DMS114 treated with DMSO at 0.1 percent for 48 hours (cell line): Measurements from ENCODE around the gene RASA3.

Source experiments
- DNase-seq: peaks from one replicate; lab custom pipeline; 2025; ENCODE audit not compliant: unreplicated experiment; lab: John Stamatoyannopoulos, UW

RASA3 gene

DNA sequence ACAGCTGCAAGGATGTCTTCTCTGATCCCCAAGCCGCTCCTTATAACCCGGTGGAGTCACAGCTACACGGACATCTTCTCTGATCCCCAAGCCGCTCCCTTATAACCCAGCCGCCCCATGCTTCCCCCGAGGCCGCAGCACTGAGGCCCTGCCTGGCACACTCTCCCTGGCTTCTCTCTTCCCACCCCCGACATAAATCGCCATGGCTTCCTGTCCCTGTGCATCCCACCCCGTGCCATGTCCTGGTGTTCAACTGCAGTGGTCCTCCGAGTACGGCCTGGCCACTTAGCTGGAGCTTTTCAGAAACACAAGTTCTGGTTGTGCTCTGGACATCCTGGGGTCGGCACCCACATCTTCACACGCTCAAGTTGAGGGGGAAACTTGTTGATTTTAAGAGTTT is 60.4 kb downstream of the RASA3 start:
- DNase-seq = no peak

DNA sequence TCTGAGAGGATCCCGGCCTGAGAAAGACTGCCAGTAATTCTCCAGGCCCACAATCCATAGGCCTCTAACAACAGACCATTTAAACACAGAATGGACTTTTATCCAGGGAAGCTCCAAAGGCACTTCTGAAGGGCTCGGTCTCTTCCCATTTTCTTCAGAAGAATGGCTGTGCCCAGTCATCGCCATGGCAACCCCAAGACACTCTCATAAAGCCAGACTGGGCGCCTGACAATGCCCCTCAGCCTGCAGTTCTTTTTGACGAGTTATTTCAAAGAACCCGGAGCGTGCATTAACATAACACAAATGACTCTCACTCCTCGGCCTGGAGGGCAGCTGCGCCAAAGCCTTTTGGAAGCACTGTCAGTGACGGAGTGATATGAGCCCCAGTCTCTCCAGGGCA is 61.0 kb downstream of the RASA3 start:
- no peak for DNase-seq

DNA sequence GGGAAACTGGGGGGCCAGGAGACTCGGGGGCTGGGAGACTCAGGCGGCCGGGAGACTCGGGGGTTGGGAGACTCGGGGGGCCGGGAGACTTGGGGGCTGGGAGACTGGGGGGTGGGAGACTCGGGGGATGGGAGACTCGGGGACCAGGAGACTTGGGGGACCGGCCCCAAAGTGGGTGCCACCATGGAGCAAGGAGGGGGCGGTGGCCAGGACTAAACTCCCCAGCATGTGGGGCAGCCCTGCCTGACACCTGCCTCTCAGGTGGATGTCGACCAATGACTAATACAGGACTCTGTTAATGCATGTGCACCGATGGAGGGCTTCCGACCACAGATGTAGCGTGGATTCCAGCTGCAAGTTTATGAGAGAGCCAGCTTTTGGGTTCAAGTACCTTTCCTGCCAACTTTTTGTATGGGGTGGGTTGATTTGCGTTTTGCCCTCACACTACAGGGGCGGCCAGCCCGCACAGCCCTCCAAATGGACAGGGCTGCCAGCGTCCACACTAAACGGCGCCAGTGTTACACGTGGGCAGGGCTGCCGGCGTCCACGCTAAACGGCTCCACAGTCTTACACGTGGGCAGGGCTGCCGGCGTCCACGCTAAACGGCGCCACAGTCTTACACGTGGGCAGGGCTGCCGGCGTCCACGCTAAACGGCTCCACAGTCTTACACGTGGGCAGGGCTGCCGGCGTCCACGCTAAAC is 62.2 kb downstream of the RASA3 start:
- no peak for DNase-seq

DNA sequence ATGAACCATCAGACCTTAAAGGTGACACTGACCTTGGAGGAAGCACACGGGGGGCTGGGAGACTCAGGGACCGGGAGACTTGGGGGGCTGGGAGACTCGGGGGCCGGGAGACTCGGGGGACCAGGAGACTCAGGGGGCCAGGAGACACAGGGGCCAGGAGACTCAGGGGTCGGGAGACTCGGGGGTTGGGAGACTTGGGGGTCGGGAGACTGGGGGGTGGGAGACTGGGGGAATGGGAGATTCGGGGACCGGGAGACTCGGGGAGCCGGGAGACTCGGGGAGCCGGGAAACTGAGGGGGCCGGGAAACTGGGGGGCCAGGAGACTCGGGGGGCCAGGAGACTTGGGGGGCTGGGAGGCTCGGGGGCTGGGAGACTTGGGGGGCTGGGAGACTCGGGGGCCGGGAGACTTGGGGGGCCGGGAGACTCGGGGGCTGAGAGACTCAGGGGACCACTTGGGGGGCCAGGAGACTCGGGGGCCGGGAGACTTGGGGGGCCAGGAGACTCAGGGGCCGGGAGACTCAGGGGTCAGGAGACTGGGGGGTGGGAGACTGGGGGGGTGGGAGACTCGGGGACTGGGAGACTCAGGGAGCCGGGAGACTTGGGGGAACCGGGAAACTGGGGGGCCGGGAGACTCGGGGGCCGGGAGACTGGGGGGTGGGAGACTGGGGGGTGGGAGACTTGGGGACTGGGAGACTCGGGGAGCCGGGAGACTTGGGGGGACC is 62.9 kb downstream of the RASA3 start:
- DNase-seq = no peak

DNA sequence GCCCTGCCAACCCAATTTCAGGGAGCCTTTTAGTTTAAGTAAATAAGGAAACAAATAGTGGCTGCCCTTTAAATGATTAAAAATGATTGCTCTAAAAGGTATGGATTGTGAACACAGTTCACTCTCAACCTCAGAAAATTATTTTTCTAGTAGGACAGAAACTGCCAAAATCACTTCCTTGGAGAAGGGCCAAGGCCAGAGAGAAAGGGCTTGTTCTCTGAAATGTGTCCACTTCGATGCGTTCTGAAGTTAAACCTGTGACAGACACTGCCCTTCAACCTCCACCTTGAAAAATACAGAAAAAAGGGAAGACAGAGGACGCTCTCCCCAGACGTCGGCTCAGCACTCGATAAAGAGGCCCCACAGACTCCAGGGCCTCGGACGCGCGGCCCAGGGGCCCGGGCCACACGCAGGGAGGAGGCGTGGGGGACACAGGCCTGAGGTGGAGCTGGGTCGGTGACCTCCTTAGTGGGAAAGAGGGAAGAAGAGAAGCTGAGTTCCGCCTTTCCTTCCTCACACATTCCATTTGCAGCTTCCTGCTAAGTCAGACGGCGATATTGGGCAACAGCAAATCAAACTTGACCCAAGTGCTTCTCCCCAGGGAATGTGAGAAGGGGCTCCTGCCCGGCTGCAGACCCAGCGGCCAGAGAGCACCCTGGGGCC is 63.6 kb downstream of the RASA3 start:
- DNase-seq = no peak

DNA sequence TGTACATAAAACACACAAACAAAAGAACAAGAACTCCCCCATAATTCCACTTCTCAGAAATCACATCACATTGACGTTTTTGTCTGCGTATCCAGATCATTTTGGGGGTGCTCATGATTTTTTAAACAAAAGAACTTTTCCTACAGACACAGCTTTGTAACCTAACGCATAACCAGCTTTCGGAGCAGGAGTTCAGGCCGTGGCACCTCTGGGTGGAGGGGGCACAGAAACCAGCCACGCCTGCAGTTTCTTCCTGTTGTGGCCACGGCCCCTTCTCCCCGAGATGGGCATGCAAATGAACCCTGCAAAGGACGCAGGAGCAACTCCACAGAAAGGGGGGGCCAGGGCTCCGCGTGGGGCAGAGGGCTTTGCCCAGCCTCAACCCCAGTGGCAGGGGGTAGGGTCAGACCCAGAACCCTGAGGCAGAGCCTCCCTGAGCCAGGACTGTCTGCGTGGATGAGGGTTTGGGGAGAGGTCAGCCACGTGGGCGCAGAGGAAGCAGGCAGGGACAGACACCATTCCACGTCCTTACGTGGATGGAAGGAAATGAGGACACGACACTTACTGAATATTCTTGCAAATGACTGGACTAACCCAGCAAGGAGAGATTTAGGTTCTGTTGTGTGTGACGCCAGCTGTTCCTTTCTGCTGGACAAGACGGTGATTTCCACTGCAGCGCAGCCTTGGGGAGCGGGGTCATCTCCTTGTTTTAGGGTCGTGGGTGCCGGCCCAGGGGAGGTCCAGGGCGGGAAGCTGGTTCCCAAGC is 64.4 kb downstream of the RASA3 start:
- no peak for DNase-seq

DNA sequence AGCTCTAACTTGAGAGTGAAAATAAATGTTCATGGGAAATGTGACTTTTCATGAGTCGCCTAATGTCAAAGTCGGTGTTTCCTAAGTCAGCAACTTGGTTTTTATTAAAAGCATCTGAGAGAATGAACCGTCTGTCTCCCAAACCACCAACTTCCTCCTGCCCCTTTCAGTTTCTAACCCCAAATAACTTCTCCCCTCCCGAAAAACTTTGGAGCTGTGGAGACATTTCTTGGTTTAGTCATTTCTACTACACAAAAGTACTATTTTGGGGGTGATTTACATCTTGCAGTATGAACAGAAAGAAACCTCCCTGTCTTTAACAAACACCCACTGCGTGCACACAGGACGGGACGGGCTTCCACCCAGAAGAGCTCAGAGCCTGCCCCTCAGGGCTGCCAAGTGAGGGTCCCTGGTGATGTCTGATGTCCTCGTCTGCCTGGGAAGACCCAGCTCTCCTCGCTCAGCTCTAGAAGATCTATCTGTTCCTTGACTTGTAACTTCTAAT is 65.0 kb downstream of the RASA3 start:
- DNase-seq = no peak

DNA sequence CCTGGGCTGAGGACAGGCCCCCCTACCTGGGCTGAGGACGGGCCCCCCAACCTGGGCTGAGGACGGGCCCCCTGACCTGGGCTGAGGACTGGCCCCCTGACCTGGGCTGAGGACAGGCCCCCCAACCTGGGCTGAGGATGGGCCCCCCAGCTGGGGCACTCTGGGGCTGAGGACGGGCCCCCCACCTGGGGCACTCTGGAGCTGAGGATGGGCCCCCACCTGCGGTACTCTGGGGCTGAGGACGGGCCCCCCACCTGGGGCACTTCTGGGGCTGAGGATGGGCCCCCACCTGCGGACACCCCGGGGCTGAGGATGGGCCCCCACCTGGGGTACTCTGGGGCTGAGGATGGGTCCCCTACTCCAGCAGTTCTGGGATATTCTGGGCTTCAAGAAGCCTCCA is 65.5 kb downstream of the RASA3 start:
- DNase-seq = no peak

DNA sequence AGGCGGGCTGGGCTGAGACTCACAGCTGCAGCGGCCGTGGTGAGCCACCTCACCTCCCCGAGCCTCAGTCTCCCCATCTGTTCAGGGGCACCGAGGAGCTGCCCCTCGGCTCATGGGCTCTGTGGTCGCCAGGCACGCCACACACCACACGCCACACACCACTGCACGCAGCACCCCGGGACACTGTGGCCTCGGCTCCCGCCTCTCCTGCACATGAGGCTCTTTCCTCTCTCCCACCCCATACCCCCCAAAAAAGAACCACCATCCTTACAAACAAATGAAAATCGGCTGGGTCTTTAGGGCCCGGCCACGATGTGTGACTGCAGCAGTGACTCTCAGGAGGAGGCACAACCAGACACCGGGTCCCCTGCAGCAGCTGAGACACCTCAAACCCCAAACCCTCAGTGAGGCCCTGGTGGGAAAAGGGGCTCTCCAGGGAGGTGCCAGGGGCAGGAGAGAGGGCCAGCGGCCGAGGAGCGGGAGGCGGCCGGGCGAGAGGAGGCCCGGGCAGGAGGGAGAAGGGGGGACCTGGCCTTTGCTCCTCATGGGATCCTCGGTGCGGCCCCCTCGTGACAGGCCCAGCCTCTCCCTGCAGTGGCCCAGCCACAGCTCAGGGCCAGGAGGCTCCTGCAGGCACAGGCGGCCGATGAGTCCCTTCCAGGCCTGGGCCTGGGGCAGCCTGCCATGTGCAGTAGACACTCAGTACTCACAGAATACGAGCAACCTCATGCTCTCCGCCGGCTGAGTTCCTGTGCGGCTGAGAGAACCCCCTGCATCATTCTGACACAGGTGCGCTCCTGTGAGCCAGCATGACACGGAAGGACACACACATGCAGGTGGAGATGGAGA is 66.3 kb downstream of the RASA3 start:
- DNase-seq = no peak

DNA sequence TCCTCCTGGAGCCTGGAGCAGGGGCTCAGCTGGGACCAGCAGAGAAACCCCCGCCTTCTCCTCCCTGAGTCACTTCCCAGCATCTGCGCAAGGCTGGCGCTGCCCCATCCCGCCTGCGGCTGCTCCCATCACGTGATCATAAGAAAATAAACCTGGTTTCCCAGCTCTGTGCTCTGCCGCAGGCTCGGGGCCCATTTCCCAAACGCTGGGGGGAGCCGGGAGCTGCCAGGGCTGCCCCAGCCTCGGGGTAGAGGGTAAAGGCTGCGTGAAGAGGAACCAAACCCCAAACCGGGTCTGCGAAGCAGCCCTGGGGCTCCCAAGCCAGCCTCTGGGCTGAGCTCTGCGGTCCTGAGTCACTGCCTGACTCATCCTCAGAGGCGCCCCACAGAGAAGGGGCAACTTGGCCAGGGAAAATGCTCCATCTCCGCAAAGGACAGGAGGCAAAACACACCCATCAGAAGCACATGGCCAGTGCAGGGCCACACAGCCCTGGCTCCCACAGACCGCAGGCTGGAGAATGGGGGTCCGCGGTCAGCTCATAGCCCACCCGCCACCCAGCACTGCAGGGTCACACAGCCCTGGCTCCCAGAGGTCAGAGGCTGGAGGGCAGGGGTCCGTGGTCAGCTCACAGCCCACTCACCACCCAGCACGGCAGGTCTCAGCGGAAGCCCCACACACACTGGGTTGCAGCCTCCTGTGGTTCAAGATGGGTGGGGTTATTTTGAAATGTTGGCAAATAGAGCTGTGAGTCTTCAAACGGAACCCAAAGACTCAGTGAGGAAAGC is 67.1 kb downstream of the RASA3 start:
- DNase-seq = no peak

DNA sequence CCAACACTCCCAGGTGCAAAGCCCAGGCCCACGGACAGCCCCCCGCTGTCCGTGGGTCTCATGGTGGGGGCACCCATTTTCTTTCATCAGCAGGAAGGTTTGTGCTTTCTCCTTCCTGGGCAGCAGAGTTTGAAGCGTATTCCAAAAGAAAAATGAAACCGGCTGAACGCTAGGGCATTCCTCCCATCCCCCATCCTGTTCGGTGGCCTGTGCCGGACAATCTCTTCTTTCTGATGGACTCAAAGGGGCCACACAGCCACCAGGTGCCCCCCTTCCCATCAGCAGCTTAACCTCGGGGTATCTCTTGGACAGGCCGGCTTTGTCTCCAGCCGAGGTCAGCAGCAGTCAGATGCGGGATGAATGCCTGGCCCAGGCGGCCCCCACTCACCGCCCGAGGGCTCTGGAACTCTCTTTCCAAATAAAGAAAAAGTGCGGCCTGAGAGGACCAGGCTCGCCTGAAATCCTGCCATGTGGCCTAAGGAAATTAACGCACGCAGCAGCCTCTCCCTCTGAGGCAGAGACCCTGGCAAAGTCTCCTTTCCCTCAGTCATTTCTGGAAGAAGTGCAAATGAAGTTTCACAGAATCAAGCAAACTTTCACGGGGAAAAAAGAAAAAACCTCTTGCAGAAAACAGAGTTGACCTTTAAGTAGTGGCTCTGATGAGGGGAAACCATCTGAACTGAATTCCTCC is 67.8 kb downstream of the RASA3 start:
- DNase-seq = no peak

DNA sequence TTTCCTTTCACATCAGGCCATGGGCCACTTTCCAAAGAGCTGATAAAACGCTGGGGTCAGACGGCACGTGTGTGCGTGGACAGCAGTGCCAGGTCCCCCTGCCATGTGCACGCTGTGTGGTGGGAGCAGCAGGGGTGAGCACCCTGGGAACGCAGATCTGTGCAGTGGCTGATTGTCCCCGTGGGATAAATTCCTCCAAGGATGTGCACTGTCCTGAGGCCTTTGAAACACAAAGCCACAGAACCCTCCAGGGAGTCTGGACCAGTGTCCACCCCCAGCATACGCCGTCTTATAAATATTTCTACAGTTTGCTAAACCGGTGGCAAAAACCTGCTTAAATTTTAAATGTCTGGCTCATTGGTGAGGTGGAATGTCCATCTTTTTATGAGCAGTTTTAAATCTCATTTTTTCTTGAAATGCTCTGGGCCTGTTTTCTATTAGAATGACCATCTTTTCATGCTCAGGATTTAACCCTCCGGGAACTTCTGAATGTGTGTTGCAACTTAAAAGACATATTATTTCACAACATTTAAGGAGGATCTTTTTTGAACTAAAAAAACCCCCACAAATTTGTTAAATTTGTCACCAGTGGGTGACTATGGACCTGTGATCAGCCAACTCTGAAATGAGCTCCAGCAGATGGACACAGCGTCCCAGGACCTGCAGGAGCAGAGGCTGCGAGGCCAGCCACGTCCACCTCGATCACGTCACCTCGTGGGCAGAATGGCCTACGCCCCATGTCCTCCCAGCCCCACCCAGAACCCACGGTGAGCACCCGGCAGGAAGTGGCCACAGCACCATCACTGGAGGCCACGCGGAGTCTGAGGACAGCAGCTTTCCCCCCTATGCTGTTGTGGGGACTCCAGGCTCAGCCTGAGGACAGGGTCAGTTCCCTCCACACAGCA is 68.6 kb downstream of the RASA3 start:
- no peak for DNase-seq

DNA sequence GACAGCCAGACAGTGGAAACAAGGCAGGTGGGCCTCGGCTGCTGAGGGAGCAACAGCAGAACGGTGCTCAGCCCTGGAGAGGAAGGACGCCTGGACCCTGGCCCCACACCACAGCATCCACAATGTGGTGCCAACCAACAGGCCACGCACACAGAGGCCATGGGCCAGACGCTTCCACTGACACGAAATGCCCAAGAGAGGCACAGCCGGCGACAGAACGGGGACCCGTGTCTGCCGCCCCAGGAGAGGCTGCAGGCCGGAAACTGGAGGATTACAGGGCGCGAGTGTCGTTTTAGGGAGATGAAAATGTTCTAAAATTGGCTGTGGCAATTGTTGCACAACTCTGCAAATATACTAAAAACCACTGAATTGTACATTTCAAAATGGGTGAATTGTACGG is 69.7 kb downstream of the RASA3 start:
- DNase-seq = no peak

DNA sequence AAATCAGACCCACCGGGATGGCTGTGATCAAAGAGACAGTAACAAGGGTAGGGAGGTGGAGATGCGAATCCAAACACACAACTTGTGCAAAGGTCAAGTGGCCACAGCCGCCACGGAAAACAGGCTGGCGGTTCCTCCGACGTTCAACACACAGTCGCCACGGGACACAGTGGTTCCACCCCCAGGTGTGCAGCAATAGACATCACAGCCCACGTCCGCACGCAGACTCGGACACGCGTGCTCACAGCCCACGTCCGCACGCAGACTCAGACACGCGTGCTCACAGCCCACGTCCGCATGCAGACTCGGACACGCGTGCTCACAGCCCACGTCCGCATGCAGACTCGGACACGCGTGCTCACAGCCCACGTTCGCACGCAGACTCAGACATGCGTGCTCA is 70.1 kb downstream of the RASA3 start:
- DNase-seq = no peak

DNA sequence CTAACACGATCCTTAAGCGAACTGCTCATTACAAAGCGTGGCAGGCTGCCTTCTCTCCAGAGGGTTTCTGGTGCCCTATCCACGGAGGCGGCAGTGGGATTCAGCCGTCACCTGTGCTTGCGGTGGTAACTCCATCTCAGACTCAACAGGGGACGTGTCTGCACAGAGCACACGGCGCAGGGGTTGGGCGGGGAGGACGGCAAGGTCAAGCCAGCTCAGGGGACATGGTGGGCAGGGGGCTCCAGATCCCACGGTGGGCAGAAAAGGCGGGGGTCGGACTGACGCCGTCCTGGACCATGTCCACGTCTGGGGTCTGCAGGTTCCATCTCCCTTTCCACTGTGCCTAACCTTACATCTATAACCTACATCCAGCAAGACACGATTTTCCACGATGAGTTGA is 70.7 kb downstream of the RASA3 start:
- DNase-seq = no peak

DNA sequence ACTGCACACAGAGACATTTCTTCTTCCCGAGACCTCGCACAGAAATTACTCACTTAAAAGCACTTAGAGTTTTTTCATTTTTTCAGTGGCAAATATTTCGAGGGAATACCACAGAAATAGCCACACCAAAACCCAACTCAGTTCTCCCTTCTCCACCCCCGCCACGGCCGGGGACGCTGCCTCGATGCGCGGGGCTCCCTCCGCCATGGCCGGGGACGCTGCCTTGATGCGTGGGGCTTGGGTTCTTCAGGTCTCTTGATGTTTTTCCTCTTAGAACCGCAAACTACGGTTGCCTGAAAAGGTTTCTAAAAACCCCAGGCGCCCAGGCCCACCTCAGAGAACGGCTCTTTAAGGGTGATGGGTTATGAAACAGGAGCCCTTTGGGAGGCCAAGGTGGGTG is 71.4 kb downstream of the RASA3 start:
- no peak for DNase-seq

DNA sequence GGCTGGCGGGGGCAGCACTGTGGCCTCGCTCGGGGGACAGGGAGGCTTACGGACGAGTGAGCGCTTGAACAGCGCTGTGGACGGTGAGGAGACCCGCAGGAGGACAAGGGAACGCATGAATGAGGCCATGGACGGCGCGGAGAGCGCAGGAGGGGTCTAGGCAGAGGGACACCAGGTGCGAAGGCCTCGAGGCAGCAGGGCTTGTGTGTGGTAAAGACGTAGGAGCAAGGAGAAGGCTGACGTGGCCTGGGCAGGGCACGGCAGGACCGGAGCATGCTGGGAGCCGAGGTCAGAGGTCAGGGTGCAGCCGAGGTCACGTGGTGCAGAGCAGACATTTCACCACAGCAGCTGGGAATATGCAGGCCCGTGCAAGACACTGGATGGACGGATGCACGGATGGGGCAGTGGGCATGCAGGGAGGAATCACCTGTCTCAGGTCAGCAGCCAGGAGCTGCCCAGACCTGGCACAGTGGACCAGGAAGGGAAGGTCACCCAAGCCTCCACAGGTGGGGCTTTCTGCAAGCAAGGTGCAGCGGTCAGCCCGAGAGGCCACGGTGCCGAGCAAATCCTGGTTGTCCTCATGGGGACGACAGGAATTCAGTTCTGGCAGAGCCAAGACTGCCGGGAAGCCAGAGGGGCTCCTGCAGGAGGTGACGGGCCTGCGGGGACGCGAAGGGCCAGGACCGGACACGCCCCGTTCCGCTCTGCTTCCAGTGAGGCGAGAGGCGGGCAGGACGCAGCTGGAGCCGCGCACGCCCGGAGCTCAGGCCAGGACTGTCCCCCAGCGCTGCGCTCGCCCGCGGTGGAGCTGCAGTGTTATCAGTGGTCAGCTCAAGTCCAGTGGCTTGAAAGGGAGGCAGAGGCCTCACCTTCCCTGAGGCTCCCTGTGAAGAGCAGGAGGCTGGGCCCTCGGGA is 72.2 kb downstream of the RASA3 start:
- no peak for DNase-seq
